Osteocyte (in vitro differentiated cells): Measurements from ENCODE around the gene CHMP2B. TPM values are rescaled to one million over a fixed set of nuclear protein-coding genes. Genes with fewer than 3 reads are reported as not detected.

Source experiments
- DNase-seq: peaks from one replicate; pipeline ENCODE4 v3.0.0; 2021; ENCODE audit warnings: mixed read lengths; ENCODE audit not compliant: unreplicated experiment; ENCODE audit errors: extremely low spot score
- H3K27ac Mint-ChIP-seq: one replicate; pipeline ENCODE4 v1.8.0; 2021; ENCODE audit warnings: mild to moderate bottlenecking, mixed read lengths; ENCODE audit not compliant: unreplicated experiment
- H3K27me3 Mint-ChIP-seq: one replicate; pipeline ENCODE4 v1.8.0; 2021; ENCODE audit warnings: mixed read lengths; ENCODE audit not compliant: unreplicated experiment
- H3K36me3 Mint-ChIP-seq: one replicate; pipeline ENCODE4 v1.8.0; 2021; ENCODE audit warnings: mixed read lengths; ENCODE audit not compliant: unreplicated experiment
- H3K4me1 Mint-ChIP-seq: one replicate; pipeline ENCODE4 v1.8.0; 2021; ENCODE audit warnings: mixed read lengths; ENCODE audit not compliant: unreplicated experiment
- H3K4me3 Mint-ChIP-seq: one replicate; pipeline ENCODE4 v1.8.0; 2021; ENCODE audit warnings: mild to moderate bottlenecking, moderate library complexity, mixed read lengths; ENCODE audit not compliant: unreplicated experiment
- H3K9me3 Mint-ChIP-seq: one replicate; pipeline ENCODE4 v1.8.0; 2021; ENCODE audit warnings: mixed read lengths; ENCODE audit not compliant: unreplicated experiment
- CTCF ChIP-seq: fragments of 200-600 bp; sonication (generic); IDR thresholded peaks from 2 replicates; pipeline ENCODE4 v1.5.0; 2021; ENCODE audit warnings: antibody characterized with exemption, mild to moderate bottlenecking, moderate library complexity
- long read RNA-seq: library from polyadenylated mRNA; unstranded; transcript quantifications from one replicate; pipeline ENCODE4 v2.0.0, GENCODE V29; 2021
- total RNA-seq: library from RNA; stranded (reverse); gene quantifications from 2 replicates; pipeline ENCODE4 v1.2.1, GENCODE V29; 2021

Gene CHMP2B, protein sequence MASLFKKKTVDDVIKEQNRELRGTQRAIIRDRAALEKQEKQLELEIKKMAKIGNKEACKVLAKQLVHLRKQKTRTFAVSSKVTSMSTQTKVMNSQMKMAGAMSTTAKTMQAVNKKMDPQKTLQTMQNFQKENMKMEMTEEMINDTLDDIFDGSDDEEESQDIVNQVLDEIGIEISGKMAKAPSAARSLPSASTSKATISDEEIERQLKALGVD
- 36.9 and 41.9 TPM in 2 replicates for total RNA-seq
- long read RNA-seq, transcript CHMP2B-201 (6 exons, 2,557 nt), result major isoform, 134 of 145 reads
- long read RNA-seq, partial matches to known transcripts, result 5 of 145 reads
- long read RNA-seq, other reads (novel, unspliced or antisense), result 4 of 145 reads

DNA sequence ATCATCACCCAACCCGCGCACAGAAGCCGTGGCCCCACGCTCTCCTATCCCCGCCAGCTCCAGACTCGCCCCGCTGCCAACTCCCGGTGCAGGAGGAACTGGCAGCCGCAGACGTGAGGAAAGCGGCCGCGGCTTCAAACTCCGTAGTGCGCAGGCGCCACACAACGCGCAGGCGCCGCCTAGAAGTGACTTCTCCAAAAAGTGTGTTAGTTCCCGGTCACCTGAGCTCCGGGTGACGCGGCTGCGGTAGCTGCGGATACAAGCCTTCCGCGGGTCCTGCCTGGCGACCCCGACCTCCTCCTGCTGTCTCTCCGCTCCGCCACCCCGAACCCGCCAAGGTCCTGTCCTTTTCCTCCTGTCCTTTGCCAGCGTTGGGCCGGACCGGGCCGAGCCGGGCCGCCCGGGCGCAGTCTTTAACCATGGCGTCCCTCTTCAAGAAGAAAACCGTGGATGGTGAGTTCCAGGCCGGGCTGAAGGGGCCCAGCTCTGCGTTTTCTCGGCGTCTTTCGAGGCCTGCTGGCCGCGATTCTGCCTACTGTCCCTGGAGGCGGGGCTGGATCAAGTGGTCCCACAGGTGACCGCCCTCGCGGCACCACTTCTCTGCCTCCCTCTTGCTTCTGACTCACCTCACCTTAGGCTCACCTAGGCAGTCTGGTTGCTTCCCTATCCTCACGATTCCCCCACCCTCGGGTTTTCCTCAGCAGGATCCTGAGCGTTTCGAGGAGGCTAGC, at the start of gene CHMP2B:
TSS of gene CHMP2B (plus strand) at position 206 of the 731 bp plus-strand sequence. CDS start at position 420, 214 bp downstream.
- Mint-ChIP-seq H3K4me3 (peak within 1 kb of the TSS; percentile 97), H3K27me3 (peaks cover 17% of the 10 kb centered on the region), H3K9me3 (no peaks in the 10 kb centered on the region), H3K27ac (peak within 1 kb of the TSS; percentile 97), H3K36me3 (peaks cover 1% of the 10 kb centered on the region), H3K4me1 (peaks cover 29% of the 10 kb centered on the region)
- TF ChIP-seq CTCF, result no peak
- peak; percentile 97 for DNase-seq

GRCh38 chr3:87179642-87180041, 47.5 kb upstream of the CHMP2B start:
- TF ChIP-seq CTCF, result no peak
- Mint-ChIP-seq H3K27me3 (peaks cover 12% of the 10 kb centered on the region), H3K4me1 (peaks cover 12% of the 10 kb centered on the region), H3K9me3 (no peaks in the 10 kb centered on the region), H3K36me3 (no peaks in the 10 kb centered on the region), H3K4me3 (no peak overlapping the region), H3K27ac (no peak overlapping the region)
- DNase-seq, result no peak

DNA sequence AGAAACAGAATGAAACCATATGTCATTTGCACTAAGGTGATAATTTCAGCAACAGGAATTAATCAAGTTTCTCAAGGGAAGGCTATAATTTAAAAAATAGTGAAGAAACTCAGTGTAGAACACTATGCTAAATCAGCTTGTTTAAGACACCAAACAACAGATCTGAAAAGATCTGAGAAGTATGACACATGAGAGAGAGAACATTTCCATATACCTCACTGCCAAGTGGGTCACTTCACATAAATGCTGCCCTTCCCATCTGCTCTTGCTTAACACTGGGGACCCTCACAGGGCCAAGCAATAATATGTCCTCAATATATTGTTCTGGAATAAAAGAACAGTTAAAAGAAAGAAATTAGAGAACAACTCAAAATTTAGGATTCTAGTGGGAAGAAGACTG, 45.6 kb upstream of the CHMP2B start:
- Mint-ChIP-seq H3K4me1 (peaks cover 1% of the 10 kb centered on the region), H3K27me3 (peaks cover 11% of the 10 kb centered on the region), H3K27ac (no peak overlapping the region), H3K36me3 (no peaks in the 10 kb centered on the region), H3K9me3 (no peaks in the 10 kb centered on the region), H3K4me3 (no peak overlapping the region)
- no peak for DNase-seq
- TF ChIP-seq CTCF, result no peak

- no peak for TF ChIP-seq CTCF
- H3K27ac Mint-ChIP-seq, result no peak overlapping the region
Measured at GRCh38 chr3:87182023-87182422, 45.1 kb upstream of the CHMP2B start.

GRCh38 chr3:87186608-87187159, 40.4 kb upstream of the CHMP2B start:
- Mint-ChIP-seq H3K4me3 (no peak overlapping the region), H3K9me3 (no peaks in the 10 kb centered on the region), H3K4me1 (no peaks in the 10 kb centered on the region), H3K27me3 (peaks cover 17% of the 10 kb centered on the region), H3K36me3 (no peaks in the 10 kb centered on the region), H3K27ac (no peak overlapping the region)
- no peak for TF ChIP-seq CTCF
- no peak for DNase-seq

More at GRCh38 chr3:87182023-87182422, 45.1 kb upstream of the CHMP2B start:
- Mint-ChIP-seq H3K36me3 (no peaks in the 10 kb centered on the region), H3K4me3 (no peak overlapping the region), H3K4me1 (no peaks in the 10 kb centered on the region), H3K9me3 (no peaks in the 10 kb centered on the region), H3K27me3 (peaks cover 16% of the 10 kb centered on the region)
- no peak for DNase-seq
